22Rv1 (cell line): ENCODE data around the gene GPR17.
A peak's percentile ranks its signal among the peaks of the same experiment; 100 is the strongest.

ENCODE experiments used
- H3K27ac ChIP-seq: fragments of 450-650 bp; 2 replicates; pipeline ENCODE4 v1.5.1; 2017
- CTCF ChIP-seq: fragments of 450-650 bp; IDR thresholded peaks from 2 replicates; pipeline ENCODE4 v1.5.1; 2017; ENCODE audit warnings: mild to moderate bottlenecking
- ZFX ChIP-seq: fragments of 450-650 bp; IDR thresholded peaks from 2 replicates; pipeline ENCODE4 v1.6.1; 2017; ENCODE audit warnings: antibody characterized with exemption, borderline replicate concordance

The GPR17 gene

GRCh38 chr2:127646487-127647241, 711 bp downstream of the GPR17 start:
- H3K27ac ChIP-seq = no peak overlapping the region
- TF ChIP-seq ZFX = no peak
- no peak for TF ChIP-seq CTCF

GRCh38 chr2:127647242-127648190, 1.6 kb downstream of the GPR17 start:
- TF ChIP-seq CTCF (no peak), ZFX (no peak)
- H3K27ac ChIP-seq = no peak overlapping the region

GRCh38 chr2:127648321-127648720, 2.4 kb downstream of the GPR17 start:
- no peak overlapping the region for H3K27ac ChIP-seq
- TF ChIP-seq CTCF (no peak), ZFX (no peak)

DNA sequence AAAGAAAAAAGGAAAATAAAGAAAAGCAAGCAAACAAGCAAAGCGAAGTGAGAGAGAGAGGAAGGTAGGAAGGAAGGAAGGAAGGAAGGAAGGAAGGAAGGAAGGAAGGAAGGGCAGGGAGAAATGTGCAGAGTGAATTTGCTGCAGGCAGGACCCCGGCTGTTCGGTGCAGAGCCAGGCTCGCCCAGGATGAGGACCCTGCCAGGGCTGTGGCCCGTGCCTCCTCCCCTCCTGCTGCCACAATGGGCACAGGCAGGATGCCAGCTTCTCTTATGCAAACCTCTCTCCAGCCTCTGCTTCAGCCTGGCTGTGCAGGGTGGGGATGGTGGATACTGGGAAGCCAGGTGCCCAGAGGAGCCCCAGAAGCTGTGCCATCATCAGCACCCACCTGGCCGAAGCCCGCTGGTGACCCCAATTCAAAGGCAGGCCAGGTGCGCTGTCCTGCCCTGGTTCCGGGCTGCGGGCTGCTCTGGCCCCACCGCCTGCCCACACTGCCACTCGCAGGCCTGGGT, 3.2 kb downstream of the GPR17 start:
- TF ChIP-seq ZFX (no peak), CTCF (no peak)
- no peak overlapping the region for H3K27ac ChIP-seq

DNA sequence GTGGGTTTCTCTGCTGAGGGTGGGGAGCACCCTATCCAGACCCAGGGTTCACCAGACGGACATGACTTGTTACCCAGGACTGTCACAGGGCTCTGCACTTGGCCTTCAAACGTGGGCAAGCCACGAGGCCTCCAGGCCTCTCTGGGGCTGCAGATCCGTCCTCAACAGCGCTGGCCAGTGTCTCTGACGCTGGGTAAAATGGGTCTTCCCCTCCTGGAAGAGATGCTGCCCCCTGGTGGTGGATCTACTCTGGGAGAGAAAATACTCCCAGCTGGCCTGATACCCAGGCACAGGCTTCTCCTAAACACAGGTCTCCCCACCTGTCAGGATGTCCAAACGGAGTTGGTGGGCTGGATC, 3.7 kb downstream of the GPR17 start:
- H3K27ac ChIP-seq = no peak overlapping the region
- TF ChIP-seq CTCF = peak; percentile 75
- no peak for TF ChIP-seq ZFX

- no peak for TF ChIP-seq ZFX
- TF ChIP-seq CTCF = peak; percentile 10
- H3K27ac ChIP-seq = no peak overlapping the region
Measured at GRCh38 chr2:127650041-127650784, 4.3 kb downstream of the GPR17 start.
